Loucy (cell line): ENCODE measurements around the gene PCDH11X.
"Not testable (repeated sequence)": the region's sequence is repeated elsewhere in the genome, so short reads cannot be mapped to it uniquely, and the experiment has no call there.

Experiments used
- H2AFZ ChIP-seq: fragments of 200-600 bp; sonication (generic); 2 replicates; pipeline ENCODE4 v1.6.0; 2016; ENCODE audit warnings: antibody characterized with exemption, mild to moderate bottlenecking, low read length, moderate library complexity
- H3F3A ChIP-seq: fragments of 200-600 bp; 2 replicates; pipeline ENCODE4 v1.6.0; 2016; ENCODE audit warnings: antibody characterized with exemption, low read depth, mild to moderate bottlenecking
- H3K27me3 ChIP-seq: fragments of 200-600 bp; sonication (generic); 2 replicates; pipeline ENCODE4 v1.6.1; 2014; ENCODE audit warnings: low read length, mild to moderate bottlenecking; ENCODE audit not compliant: insufficient read depth, poor library complexity, severe bottlenecking
- H3K36me3 ChIP-seq: fragments of 200-600 bp; sonication (generic); 2 replicates; pipeline ENCODE4 v1.6.1; 2016; ENCODE audit warnings: low read length; ENCODE audit not compliant: insufficient read depth
- H3K4me1 ChIP-seq: fragments of 200-600 bp; sonication (generic); 2 replicates; pipeline ENCODE4 v1.5.1; 2014; ENCODE audit warnings: low read length, mild to moderate bottlenecking; ENCODE audit not compliant: insufficient read depth, poor library complexity, severe bottlenecking
- H3K4me2 ChIP-seq: fragments of 200-600 bp; sonication (generic); 2 replicates; pipeline ENCODE4 v1.6.0; 2014; ENCODE audit warnings: antibody characterized with exemption, low read length, low read depth, mild to moderate bottlenecking; ENCODE audit not compliant: poor library complexity, severe bottlenecking
- H3K4me3 ChIP-seq: fragments of 200-600 bp; sonication (generic); 2 replicates; pipeline ENCODE4 v1.5.1; 2014; ENCODE audit warnings: low read length, mild to moderate bottlenecking, mixed read lengths; ENCODE audit not compliant: poor library complexity, severe bottlenecking
- H3K79me2 ChIP-seq: fragments of 200-600 bp; sonication (generic); 2 replicates; pipeline ENCODE4 v1.6.1; 2014; ENCODE audit warnings: low read length; ENCODE audit not compliant: insufficient read depth
- H3K9ac ChIP-seq: fragments of 200-600 bp; sonication (generic); 2 replicates; pipeline ENCODE4 v1.6.0; 2014; ENCODE audit warnings: mild to moderate bottlenecking, low read depth, low read length, moderate library complexity; ENCODE audit not compliant: poor library complexity, severe bottlenecking
- H3K9me2 ChIP-seq: fragments of 200-600 bp; sonication (generic); replicated peaks from 2 replicates; pipeline ENCODE4 v1.6.1; 2016; ENCODE audit warnings: low read depth, low read length, mixed read lengths
- H3K9me3 ChIP-seq: fragments of 200-600 bp; sonication (generic); 2 replicates; pipeline ENCODE4 v1.6.1; 2014; ENCODE audit warnings: mild to moderate bottlenecking, antibody characterized with exemption, low read length, low read depth; ENCODE audit not compliant: insufficient read depth
- H4K20me1 ChIP-seq: fragments of 200-600 bp; sonication (generic); 2 replicates; pipeline ENCODE4 v1.6.0; 2014; ENCODE audit warnings: antibody characterized with exemption, low read length, mild to moderate bottlenecking; ENCODE audit not compliant: insufficient read depth, poor library complexity, severe bottlenecking

PCDH11X gene

DNA sequence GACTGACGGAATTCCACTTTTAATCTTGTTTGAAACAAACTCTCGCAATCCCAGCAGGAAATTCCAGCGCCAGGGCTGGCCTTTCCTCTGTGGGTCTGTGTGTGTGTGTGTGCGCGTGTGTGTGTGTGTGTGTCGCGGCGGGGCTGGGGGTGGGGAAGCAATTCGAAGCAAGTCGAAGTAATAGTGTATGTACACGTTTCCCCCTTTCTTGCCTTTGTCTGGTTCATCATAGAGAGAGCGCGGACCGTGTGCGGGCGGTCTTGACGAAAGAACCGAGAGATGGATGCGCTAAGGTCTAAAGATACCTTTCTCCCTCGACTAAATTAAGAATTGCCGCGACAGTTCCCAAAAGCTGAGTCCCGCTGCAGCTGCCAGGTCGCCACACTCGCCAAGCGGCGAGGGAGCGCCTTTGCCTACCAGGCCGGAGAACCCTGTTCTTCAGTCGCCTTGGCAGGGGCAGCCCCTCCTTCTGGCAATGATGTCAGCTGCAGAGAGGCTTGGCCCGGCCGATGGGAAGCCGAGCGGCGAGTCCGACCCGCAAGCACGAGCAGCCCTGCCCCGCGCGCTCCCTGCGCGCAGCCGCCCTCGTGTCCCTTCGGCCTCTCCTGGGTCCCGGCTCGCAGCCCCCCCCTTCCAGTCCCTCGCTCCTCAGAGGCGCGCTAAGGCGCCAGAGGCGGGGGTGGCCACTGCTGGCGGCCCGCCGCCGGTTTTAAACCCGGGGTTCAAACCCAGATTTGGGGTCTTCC is 2.6 kb downstream of the PCDH11X start:
- H3K79me2 ChIP-seq, H4K20me1 ChIP-seq, H3K9me2 ChIP-seq, H3K27me3 ChIP-seq, H3K36me3 ChIP-seq, H3K9me3 ChIP-seq, H3K4me1 ChIP-seq, H3K9ac ChIP-seq, H3K4me3 ChIP-seq, H3K4me2 ChIP-seq, H2AFZ ChIP-seq, H3F3A ChIP-seq: not testable (repeated sequence)

GRCh38 chrX:91782825-91783224 is 3.6 kb downstream of the PCDH11X start:
- not testable (repeated sequence) for H3K36me3 ChIP-seq, H3K9me2 ChIP-seq, H3K4me3 ChIP-seq, H3K79me2 ChIP-seq, H3K9ac ChIP-seq, H3K9me3 ChIP-seq, H3K4me1 ChIP-seq, H4K20me1 ChIP-seq, H3K27me3 ChIP-seq, H2AFZ ChIP-seq, H3F3A ChIP-seq, H3K4me2 ChIP-seq

DNA sequence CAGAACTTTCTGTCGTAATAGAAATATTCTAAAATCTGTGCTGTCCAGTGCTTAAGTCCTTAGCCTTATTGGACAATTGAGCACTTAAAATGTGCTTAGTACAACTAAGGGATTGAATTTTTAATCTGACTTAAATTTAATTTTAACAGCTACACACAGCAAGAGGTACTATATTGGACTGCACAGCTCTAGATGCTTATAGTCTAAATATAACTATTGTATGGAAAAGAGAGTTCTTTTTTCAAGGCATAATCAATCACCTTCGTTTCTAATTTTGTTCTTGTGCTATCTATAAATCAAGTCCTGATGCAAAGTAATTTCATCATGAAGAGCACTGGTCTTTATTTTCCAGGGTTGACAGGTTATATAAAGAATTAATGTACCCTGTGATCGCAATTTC is 38.4 kb downstream of the PCDH11X start:
- not testable (repeated sequence) for H3K79me2 ChIP-seq, H3K9ac ChIP-seq, H4K20me1 ChIP-seq, H3K4me3 ChIP-seq, H3K4me1 ChIP-seq, H2AFZ ChIP-seq, H3F3A ChIP-seq, H3K27me3 ChIP-seq, H3K36me3 ChIP-seq, H3K4me2 ChIP-seq, H3K9me2 ChIP-seq, H3K9me3 ChIP-seq

DNA sequence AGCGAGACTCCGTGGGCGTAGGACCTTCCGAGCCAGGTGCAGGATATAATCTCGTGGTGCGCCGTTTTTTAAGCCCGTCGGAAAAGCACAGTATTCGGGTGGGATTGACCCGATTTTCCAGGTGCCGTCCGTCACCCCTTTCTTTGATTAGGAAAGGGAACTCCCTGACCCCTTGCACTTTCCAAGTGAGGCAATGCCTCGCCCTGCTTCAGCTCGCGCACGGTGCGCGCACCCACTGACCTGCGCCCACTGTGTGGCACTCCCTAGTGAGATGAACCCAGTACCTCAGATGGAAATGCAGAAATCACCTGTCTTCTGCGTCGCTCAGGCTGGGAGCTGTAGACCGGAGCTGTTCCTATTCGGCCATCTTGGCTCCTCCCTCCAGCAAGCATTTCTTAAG is 46.1 kb downstream of the PCDH11X start:
- not testable (repeated sequence) for H3F3A ChIP-seq, H3K9me2 ChIP-seq, H3K9me3 ChIP-seq, H3K4me3 ChIP-seq, H3K27me3 ChIP-seq, H3K4me1 ChIP-seq, H2AFZ ChIP-seq, H3K36me3 ChIP-seq, H4K20me1 ChIP-seq, H3K4me2 ChIP-seq, H3K79me2 ChIP-seq, H3K9ac ChIP-seq
